NCI-H510A treated with DMSO at 0.1 percent for 48 hours (cell line): ENCODE measurements around the gene MSI2.

Experiments
- DNase-seq: peaks from one replicate; lab custom pipeline; 2025; lab: John Stamatoyannopoulos, UW

Gene MSI2

GRCh38 chr17:57412520-57413096, 156.3 kb downstream of the MSI2 start:
- no peak for DNase-seq

DNA sequence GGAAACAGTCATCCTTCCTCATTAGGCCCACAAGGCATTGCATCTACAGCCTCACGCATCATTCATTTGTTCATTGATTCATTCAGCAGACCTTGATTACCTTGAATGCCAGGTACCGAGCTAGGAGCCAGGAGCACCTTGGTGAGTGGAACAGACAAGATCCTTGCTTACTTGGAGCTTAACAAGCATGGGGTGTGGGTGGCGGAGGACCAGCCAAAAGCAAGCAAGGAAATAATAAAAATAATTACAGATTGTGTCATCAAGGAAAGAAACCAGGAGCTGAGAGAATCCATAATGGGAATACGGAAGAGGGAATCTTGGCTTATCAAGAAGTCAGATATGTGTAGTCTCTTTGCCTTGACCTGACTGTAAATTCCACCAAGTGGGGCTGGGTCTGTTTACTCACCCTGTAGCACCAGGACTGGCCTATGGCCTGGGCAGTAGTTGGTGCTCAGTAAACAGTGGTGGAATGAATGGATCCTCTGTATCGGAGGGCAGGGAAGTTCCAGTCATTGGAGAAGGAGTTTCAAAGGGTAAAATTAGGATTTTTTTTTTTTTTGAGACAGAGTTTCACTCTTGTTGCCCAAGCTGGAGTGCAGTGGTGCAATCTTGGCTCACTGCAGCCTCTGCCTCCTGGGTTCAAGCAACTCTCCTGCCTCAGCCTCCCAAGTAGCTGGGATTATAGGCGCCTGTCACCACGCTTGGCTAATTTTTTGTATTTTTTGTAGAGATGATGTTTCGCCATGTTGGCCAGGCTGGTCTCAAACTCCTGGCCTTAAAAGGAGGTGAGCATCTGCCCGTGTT, 157.7 kb downstream of the MSI2 start:
- DNase-seq = no peak

DNA sequence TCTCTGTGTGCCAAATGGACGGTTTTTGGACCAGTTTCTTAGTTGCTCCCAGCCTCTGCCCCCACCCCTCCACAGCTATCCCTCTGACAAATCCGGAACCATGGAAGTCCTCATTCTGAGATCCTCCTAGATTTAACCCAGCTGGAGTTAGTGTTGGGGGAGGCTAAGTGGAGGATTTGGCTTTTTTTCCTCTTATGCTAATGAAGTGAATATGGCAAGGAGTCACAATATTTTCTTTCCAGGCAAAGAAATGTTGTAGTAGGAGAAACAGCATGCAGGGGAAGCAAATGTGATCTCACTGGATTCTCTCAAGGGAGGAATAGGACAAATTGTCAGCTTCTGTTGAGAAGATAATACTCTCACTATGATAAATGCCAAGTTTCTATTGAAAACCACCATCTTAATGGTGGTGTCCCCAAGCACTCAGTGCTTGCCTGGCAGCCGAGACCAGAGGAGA, 159.5 kb downstream of the MSI2 start:
- DNase-seq = no peak

DNA sequence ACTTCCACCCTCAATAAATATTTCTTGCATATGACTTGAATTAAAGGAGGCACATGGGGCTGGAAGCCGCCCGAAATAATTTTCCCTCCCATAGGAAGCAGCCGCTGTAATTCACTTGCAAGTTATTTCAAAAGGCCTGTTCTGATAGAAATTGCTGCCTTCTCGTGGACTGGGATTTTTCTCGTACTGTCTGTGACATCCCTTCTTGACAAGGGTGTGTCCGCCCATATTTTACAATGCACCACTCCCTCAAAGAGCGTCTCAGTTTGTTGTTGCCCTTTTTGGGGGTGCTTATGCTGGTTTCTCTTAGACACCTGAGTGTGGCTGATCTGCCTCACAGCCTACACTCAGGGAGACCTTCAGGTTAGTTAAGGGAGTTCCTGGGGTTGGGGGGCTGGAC, 160.0 kb downstream of the MSI2 start:
- no peak for DNase-seq

DNA sequence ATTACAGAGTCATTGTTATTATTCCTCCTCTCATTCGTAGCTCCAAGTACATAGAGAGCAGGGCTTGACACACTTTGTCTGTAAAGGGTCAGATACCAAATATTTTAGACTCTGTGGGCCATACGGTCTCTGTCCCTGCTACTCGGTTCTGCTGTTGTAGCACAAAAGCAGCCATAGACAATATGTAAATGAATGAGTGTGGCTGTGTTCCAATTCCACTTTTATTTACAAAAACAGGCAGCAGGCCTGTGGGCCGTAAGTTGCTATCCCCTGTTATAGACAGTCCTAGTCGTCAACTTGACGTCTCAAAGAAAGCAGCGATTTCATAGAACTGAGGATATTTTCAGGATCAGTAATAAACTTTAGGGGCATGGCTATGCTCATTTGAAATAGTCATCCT, 161.6 kb downstream of the MSI2 start:
- no peak for DNase-seq

GRCh38 chr17:57418463-57419246, 162.3 kb downstream of the MSI2 start:
- DNase-seq = no peak

- DNase-seq = no peak
Measured at GRCh38 chr17:57419940-57420550, 163.7 kb downstream of the MSI2 start.

DNA sequence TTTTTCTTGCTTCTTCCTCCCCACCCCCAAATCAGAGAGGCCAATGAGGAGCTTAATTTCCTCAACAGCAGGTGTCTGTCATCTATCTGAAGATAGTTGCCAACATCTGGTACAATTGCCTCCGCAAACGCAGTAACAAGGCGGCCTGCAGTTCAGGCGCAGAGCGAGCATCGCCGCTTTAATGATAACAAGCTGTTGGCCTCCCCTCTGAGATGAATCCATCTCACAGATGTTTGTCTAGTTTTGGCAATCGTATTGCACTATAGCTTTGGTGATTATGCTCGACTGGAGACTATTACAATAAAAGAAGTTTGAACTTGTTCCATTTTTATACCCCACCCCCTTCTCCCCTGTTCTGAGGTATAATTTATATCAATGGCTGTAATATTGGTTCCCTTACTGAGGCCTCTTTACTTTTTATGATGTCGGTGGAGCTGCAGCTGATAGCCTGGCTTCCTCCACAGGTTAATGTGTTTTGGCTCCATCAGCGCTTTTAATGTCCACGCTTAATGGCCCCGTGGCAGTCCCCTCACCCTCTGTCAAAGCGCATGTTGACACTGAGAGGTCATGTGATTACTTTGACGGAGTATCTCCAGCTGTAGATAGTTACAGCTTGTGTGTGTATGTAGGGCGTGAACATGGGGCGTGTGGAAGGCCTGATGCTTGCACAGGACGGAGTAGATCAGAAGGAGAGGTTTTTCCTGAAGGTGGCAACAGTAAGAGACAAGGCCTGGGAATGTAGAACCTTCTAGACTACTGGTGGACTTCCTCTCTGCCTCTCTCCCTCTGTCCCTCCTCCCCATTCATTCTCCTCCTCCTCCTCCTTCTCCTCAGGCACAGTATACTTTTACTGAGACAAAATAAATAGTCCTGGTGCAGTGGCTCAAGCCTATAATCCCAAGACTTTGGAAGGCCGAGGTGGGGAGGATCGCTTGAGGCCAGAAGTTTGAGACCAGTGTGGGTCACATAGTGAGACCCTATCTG, 164.7 kb downstream of the MSI2 start:
- DNase-seq = peak; percentile 93

GRCh38 chr17:57422574-57423164, 166.3 kb downstream of the MSI2 start:
- no peak for DNase-seq

DNA sequence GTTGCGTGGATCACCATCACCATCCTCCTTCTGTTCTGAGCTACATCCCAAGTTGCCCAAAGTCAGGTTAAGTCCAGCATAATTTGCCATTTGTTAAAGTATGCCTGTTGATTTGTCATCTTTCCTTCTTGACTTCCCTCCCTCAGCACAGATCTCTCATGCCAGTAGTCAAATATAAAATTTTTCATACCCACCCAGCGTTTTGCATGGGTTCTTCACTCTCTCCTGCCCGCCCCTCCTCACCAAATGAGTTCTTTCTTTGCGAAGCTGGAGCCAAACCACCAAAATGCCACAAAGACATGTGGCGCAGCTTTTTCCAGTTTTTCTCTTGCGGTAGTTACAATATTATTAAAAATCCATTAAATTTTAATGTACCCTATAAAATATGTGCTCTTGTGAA, 167.2 kb downstream of the MSI2 start:
- no peak for DNase-seq

DNA sequence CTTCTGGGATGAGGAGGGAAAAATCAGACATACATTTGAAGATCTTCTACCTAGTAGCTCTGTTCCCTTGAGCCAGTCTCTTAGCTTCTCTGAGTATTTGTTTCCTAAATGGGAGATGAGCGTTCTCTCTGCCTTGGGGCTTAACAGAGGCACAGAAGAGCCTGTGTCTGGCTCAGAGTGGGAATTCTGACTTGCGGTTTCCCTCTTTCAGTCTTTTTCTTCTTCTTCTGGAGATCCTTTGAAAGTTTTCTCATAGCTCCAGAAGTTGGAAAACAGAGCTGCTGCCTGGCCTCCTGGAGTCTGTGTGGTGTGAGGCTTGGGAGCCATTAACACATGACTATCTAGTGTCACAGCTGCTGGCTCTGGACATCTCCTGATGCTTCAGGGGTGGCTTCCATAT, 167.9 kb downstream of the MSI2 start:
- DNase-seq = no peak

DNA sequence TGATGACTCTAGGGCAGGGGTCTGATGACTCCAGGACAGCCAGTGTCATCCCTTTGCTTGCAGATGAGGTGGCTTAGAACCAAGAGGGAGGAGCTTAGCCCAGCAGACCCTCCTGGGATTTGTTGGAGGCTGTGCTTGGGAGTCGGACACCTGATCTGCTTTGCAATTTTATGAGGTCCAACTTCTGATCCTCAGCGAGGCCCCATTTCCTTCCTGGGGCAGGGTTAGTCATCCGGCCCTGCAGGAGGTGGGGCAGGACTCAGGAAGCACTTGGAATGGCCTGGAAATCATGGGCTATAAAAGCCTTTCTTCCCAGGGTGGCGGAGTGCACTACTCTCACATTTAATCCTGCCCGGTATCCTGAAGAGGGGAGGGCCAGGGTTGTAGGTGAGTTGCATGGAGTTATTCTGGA, 168.5 kb downstream of the MSI2 start:
- DNase-seq = no peak

DNA sequence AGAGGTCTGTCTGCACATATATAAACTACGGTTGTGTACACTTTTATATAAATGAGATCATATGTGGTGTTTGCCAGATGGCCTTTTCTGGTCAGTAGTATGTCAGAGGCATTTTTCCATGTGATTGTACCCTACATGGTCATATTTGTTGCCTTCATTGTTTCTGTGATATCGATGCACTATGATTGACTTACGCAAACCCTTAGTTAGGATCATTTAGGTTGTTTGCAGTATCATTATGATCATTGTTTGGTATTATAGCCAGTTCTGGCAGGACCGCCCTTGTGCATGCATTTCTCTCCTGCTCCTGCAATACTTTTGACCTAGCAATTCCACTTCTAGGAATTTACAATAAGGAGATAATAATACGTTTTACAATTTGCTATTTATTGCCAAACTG, 169.1 kb downstream of the MSI2 start:
- DNase-seq = no peak

GRCh38 chr17:57425903-57426880, 169.9 kb downstream of the MSI2 start:
- no peak for DNase-seq

- no peak for DNase-seq
Measured at GRCh38 chr17:57429966-57430365, 173.6 kb downstream of the MSI2 start.

DNA sequence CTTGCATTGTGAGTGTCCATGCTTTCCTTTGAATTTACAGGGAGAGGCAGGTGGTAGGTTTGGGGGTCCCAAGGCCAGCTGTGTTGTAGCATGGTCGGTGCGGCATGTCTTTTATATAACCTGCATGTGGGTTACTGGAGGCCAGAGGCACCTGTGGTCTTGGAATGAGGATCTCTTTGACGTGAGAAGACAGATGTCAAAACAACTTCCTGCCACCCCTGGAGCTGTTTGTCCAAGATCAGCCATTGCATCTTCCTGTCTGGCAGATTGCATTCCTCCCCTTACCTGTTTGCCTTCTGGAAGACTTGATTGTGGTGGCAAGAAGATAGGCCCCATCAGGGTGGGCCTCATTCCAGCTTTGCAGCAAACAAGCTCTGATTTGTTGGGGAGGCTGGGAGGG, 175.1 kb downstream of the MSI2 start:
- no peak for DNase-seq

DNA sequence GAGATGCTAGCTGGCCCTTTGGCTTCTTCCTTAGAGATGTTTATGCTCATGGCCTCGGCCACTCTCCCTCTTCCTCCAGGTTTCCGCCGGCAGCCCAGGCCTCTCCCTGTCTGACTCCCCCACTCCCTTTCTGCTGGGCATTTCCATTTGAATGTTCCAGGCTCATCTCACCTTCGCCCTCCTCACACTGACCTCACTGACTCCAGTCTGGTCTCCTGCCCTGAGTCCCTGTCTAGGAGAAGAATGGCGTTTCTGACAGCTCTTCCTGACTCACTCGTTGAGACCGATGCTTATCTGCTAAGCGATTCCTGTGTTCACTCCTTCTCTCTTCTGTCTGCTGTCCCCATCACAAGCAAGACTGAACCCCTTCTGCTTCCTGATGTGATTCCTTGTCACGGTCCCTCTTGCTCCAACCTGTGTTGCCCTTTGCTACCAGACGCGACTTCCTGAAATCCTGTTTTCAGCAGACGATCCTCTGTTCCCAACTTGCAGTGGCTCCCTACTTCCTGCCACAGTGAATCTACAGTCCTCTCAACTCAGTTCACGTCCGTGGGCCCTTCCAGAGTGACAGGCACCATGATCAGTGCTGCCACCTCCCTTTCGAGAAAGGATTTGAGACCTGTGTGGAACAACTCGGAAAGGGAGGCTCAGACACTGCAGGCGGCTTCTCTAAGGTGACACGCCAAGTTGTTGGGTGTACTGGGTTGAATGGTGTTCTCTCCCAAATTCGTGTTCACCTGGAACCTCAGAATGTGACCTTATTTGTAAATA, 176.4 kb downstream of the MSI2 start:
- no peak for DNase-seq

DNA sequence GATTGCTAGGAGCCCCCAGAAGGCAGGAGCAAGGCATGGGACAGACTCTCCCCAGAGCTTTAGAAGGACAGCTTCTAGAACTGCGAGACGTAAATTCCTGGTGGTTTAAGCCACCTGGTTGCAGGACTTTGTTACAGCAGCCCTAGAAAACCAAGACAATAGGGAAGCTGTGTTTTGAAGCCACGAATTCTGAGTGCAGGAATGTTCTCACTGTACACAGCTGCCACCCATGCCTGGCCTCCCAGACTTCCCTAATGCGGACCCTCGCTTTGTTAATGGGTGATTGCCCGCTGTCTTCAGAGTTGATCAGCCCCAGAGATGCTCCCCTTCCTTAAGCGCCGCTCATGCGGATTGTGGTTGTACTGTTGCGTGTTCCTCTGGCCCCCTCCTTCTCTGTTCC, 177.1 kb downstream of the MSI2 start:
- DNase-seq = no peak

GRCh38 chr17:57434361-57434760, 178.0 kb downstream of the MSI2 start:
- no peak for DNase-seq
